ENCODE measurements around the gene NDUFA8. TPM values are rescaled to one million over a fixed set of nuclear protein-coding genes. Genes with fewer than 3 reads are reported as not detected.
A peak's percentile ranks its signal among the peaks of the same experiment; 100 is the strongest.

Gene NDUFA8
- 10 to 100 TPM; 66.9 to 85.0 (median 69.1) TPM for total RNA-seq
- long read RNA-seq, donor 1, transcript NDUFA8-201 (4 exons, 844 nt) = major isoform, 107 of 114 reads
- long read RNA-seq, donor 1, partial matches to known transcripts = 3 of 114 reads
- long read RNA-seq, donor 1, other reads (novel, unspliced or antisense) = 4 of 114 reads
- long read RNA-seq, donor 2, transcript NDUFA8-201 (4 exons, 844 nt) = major isoform, 61 of 68 reads
- long read RNA-seq, donor 2, partial matches to known transcripts = 1 of 68 reads
- long read RNA-seq, donor 2, other reads (novel, unspliced or antisense) = 6 of 68 reads

DNA sequence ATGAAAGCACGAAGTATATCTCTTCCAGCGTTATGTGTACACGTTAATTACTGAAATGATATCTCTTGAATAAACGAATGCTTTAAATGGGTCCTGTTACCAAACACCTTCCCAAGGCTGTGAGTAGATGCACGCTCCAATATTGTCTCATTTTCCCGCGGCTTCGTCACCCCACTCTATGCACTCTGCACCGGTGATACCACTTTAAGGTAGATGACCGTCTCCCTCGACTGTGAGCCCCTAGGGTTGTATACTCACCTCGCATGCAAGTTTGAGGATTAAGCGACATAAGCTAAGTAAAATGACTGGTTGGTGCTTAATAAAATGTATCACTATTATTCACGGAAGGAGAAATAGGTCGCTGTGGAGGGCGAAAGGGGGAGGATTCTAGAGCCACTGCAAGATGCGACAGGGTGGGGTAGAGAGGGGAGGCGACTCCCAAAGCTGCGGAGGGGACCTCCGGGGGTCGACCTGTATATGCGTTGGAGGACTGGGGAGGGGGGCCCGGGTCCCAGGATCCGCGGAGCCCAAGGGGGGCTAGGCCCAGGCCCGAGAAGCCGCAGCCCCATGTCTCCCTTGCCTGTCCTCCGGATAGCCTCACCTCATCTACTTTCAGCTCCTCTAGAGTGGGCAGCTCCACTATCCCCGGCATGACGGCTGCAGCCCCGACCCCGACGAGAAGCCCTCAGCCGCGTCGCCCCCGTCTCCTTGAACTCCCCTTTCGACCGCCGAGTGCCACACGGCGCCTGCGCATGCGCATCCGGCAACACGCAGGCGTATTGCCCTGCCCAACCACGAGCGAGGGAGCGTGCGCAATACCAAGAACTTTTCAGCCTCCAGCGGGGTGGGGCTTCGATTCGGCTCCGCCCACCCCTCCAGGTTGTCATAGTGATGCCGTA is at the start of gene NDUFA8, which contains the start of gene MORN5:
Gene NDUFA8, minus strand, starts transcription at position 754 of the 899 bp plus-strand sequence. Its CDS starts 102 bp downstream, at position 652.
Gene MORN5, plus strand, starts transcription at position 883 of the 899 bp plus-strand sequence. CDS start 65 bp downstream, outside the sequence.
- H3K36me3 ChIP-seq (ENCODE audit: low read depth) = no peaks in the 10 kb centered on the region
- H3K4me3 ChIP-seq = peak within 1 kb of the TSS; percentile 83
- ATAC-seq = peak; percentile 100
- peak; percentile 96 to 98 (median 98) for DNase-seq
- intact Hi-C loops (cut with DNase I, micrococcal nuclease) = no loop called here
- TF ChIP-seq, protein P1, sequence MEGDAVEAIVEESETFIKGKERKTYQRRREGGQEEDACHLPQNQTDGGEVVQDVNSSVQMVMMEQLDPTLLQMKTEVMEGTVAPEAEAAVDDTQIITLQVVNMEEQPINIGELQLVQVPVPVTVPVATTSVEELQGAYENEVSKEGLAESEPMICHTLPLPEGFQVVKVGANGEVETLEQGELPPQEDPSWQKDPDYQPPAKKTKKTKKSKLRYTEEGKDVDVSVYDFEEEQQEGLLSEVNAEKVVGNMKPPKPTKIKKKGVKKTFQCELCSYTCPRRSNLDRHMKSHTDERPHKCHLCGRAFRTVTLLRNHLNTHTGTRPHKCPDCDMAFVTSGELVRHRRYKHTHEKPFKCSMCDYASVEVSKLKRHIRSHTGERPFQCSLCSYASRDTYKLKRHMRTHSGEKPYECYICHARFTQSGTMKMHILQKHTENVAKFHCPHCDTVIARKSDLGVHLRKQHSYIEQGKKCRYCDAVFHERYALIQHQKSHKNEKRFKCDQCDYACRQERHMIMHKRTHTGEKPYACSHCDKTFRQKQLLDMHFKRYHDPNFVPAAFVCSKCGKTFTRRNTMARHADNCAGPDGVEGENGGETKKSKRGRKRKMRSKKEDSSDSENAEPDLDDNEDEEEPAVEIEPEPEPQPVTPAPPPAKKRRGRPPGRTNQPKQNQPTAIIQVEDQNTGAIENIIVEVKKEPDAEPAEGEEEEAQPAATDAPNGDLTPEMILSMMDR (IDR thresholded peaks at IDR 0.05) = no peak
- peaks cover 6% of the 10 kb centered on the region for H3K4me1 ChIP-seq (ENCODE audit: low read depth)
- no peaks in the 10 kb centered on the region for H3K9me3 ChIP-seq

DNA sequence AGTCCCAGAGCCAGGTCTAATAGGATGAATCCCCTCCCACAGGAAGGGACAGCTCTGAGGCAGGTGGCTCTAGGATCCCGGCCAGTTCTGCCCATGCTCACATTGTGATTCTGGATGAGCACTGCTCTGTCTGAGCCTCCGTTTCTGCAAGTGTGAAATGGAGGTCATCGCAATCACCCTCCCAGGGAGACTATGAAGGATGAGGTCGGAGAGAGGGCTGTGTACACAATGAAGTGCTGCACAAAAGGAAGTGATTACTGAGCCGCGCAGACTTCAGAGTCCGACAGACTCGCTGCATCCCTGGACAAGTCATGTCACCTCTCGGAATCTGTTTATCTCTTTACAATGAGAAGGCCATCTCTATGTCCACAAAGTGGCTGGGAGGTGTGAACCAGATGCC is 47.5 kb upstream of the NDUFA8 start:
- H3K36me3 ChIP-seq (ENCODE audit: low read depth) = no peaks in the 10 kb centered on the region
- H3K4me1 ChIP-seq (ENCODE audit: low read depth) = no peaks in the 10 kb centered on the region
- intact Hi-C loops (cut with DNase I, micrococcal nuclease) = no loop called here
- TF ChIP-seq, protein P1 (IDR thresholded peaks at IDR 0.05) = no peak
- no peak for ATAC-seq
- H3K9me3 ChIP-seq = no peaks in the 10 kb centered on the region
- H3K4me3 ChIP-seq = no peak overlapping the region
- DNase-seq = no peak

DNA sequence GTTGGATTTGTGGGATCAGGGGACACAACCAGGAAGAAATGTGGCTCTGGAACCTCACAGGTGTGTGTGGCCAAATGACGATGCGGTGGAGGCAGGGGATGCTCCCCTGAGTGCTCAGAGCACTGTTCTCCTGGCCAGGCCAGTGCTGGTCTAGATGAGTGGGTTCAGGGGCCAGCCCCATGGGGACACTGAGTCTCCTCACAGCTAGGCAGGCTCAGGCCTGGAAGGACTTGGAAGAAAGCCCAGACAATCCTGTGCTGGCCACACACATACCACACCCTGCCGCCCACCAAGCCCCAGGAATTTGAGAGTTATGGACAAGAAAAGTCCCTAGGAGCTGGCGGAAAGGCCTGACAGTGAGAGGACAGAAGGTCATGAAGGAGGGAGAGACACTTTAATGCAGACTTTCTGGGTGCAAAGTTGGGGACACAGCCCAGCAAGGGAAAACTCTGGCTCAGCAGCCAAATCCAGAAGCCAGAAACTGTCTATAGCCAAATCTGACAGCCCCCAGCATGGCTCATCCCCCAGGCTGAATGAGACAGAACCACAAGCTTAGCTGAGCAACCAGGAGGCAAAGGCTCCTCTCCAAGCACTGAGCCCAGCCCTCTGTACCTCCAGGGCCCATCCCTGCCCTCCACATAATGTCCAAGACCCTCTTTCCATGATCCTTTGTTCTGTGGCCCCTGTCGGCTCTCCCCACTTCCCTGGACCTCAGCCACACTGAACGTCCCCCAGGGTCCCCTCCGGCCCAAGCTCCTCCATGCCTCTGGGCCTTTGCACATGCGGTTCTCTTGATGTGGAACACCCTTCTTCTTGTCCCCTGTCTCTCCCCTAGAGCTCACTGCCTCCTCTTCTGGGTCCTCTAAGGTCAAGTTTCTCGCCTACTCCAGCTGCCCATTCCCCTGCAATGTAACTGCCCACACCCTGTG is 46.8 kb upstream of the NDUFA8 start:
- ATAC-seq (no peak), DNase-seq (no peak)
- no peaks in the 10 kb centered on the region for H3K4me1 ChIP-seq (ENCODE audit: low read depth)
- intact Hi-C loops (cut with DNase I, micrococcal nuclease) = no loop called here
- TF ChIP-seq, protein P1 (IDR thresholded peaks at IDR 0.05) = no peak
- no peaks in the 10 kb centered on the region for H3K36me3 ChIP-seq (ENCODE audit: low read depth)
- no peak overlapping the region for H3K4me3 ChIP-seq
- H3K9me3 ChIP-seq = no peaks in the 10 kb centered on the region

DNA sequence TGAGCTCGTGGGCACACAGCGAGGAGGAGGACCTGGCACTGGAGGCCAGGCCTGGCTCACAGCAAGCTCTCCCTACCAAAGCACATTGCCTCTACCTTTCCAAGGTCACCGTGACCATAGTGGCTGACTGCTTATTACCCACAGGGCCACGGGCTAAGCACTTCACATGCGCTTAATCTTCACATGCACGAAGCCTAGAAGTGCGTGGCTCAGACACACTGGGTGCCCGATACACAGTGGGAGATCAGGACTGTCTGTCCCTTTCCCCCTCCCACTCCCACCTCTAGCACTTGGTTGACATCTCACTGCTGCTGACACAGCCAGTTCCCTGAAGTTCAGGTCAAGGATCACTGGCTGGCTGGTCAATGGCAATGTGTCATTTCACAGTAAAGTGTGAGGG is 45.6 kb upstream of the NDUFA8 start:
- no peaks in the 10 kb centered on the region for H3K4me1 ChIP-seq (ENCODE audit: low read depth)
- TF ChIP-seq, protein P1 (IDR thresholded peaks at IDR 0.05) = no peak
- no peaks in the 10 kb centered on the region for H3K9me3 ChIP-seq
- intact Hi-C loops (cut with DNase I, micrococcal nuclease) = no loop called here
- DNase-seq = no peak
- no peaks in the 10 kb centered on the region for H3K36me3 ChIP-seq (ENCODE audit: low read depth)
- no peak overlapping the region for H3K4me3 ChIP-seq
- no peak for ATAC-seq

DNA sequence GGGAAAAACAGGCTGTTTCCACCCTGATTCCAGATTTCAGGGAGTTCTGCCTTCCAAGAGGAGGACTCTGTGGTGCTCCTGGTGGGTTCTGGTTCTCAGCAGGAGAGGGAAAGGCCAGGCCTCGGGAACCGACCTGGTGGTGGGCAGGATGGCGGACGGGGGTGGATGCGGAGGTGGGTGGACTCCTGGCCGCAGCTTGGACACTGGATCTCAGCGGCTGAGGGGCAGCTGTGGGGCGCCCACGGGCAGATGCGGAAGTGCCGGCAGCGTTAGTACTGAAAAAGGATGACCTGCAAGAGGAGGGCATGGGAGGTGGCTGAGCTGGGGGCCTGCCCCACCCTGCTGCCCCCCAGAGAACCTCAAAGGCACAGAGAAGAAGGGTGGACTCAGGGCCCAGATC is 44.9 kb upstream of the NDUFA8 start:
- Histone ChIP-seq H3K4me1 (ENCODE audit: low read depth) (no peaks in the 10 kb centered on the region), H3K9me3 (no peaks in the 10 kb centered on the region), H3K36me3 (ENCODE audit: low read depth) (no peaks in the 10 kb centered on the region), H3K4me3 (no peak overlapping the region)
- ATAC-seq (no peak), DNase-seq (no peak)
- intact Hi-C loops (cut with DNase I, micrococcal nuclease) = no loop called here
- TF ChIP-seq, protein P1 (IDR thresholded peaks at IDR 0.05) = no peak
